ENCODE results near the gene KBTBD8.

Gene KBTBD8, protein sequence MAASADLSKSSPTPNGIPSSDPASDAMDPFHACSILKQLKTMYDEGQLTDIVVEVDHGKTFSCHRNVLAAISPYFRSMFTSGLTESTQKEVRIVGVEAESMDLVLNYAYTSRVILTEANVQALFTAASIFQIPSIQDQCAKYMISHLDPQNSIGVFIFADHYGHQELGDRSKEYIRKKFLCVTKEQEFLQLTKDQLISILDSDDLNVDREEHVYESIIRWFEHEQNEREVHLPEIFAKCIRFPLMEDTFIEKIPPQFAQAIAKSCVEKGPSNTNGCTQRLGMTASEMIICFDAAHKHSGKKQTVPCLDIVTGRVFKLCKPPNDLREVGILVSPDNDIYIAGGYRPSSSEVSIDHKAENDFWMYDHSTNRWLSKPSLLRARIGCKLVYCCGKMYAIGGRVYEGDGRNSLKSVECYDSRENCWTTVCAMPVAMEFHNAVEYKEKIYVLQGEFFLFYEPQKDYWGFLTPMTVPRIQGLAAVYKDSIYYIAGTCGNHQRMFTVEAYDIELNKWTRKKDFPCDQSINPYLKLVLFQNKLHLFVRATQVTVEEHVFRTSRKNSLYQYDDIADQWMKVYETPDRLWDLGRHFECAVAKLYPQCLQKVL

GRCh38 chr3:66998113-66998903, at the start of gene KBTBD8:
KBTBD8 (plus strand) TSS chr3:66998307; CDS start chr3:66998356, 49 bp downstream.
- DNase-seq: peak; percentile 99

GRCh38 chr3:66948838-66949237, 49.3 kb upstream of the KBTBD8 start:
- DNase-seq: no peak

DNA sequence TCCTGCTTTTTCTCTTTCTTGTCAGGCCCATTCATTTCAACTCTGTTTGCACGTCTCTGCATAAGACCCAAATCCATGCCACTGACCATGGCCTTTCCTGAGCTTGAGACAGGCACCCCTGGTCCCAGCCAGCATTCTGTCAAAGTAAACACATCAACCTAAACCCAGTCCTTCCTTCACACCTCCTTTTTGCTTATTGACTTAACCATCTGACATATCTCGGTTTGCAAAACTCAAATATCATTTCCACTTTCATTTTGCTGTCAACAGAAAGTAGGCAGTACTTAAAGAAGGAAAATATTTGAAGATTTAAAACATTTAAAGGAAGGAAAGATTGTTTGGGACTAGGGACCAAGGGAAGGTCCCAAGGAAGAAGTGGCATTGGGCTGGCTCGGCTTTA, 48.2 kb upstream of the KBTBD8 start:
- DNase-seq: no peak

GRCh38 chr3:66952357-66952756, 45.8 kb upstream of the KBTBD8 start:
- DNase-seq: no peak

DNA sequence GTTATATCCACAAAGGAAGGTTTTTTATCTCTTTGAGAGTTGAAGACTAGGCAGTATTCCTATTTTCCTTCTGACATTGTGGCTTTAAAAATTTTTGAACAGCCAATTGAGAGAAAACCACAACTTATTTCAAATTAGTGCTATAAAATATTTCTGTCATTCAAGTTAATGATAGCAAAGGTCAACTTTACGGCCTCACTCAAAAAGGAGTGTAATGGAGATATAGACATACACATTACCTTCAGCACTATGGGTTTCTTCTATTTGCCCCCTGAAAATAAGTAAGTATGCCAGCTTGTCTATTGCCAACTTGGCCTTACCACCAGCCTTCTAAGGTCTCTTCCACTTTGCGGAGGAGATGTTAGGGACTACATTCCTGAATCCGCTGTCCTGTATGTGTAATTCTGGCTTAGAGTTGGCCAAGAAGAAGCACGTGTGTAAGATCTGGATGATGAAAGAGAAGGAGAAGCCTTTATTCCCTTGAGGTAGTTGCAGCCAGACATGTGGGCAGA, 44.1 kb upstream of the KBTBD8 start:
- DNase-seq: no peak

DNA sequence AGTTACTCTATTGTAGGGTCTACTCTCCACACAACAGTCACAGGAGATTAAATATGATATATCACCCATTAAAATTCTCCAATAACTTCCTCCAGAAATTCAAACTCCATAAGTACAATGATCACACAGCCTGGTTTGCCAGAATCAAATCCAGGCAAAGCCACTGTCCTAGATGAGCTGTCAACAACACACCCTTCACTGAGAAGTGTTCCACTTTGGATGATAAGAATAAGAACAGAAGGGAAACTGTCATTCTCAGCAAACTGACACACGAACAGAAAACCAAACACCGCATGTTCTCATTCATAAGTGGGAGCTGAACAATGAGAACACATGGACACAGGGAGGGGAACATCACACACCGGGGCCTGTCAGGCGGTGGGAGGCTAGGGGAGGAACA, 41.4 kb upstream of the KBTBD8 start:
- DNase-seq: no peak

DNA sequence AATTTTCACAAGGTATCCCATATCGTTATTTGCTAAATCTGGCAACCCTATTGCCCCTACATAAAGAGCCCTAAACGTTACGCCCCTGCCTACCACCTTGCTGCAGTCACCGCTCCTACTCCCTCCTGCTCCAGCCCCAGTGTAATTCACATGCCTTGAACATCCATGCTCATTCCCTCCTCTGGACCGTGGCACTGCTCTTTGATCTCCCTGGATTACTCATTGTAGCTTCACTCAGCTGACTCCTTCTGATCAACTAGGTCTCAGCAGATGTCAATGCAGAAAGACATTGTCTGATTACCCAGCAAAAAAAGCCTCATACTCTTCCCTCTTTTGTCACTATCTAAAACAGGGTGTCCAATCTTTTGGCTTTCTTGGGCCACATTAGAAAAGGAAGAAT, 40.7 kb upstream of the KBTBD8 start:
- DNase-seq: no peak

GRCh38 chr3:66958067-66958466, 40.0 kb upstream of the KBTBD8 start:
- DNase-seq: no peak

DNA sequence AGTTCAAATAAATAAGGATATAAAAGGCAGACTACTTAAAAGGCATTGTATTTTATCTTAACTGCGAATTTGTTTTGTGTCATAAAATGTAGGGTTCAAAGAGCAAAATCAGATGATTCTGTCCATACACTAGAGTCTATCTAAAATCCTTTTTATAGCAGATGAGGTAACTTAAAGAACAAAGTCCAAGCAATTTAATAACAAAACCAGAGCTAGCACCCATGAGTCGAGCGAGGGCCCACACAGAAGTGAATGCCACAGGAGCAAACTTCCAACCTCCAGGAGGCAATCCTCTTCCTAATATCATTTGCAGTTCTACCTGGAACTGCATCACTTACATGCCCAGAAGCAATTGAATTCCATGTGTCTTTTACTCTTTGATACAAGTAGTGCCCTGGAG, 35.4 kb upstream of the KBTBD8 start:
- no peak for DNase-seq

DNA sequence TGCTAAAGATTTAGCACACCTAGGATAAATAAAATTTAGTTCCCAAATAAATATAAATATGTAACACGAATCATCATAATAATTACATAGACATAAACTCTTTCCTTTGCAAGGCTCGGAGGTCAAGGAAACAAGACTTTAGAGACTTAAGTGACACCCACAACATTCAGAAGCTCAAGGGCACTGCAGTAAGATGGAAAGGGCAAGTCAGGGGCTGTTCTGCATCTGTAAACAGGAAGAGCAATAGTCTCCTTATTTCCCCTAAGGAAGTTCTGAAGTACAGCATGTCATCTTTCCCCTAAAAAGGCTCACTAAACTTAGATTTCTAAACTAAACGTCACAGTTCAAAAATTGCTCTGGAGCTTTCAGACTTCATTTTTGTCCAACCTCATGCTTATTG, 26.9 kb upstream of the KBTBD8 start:
- no peak for DNase-seq

DNA sequence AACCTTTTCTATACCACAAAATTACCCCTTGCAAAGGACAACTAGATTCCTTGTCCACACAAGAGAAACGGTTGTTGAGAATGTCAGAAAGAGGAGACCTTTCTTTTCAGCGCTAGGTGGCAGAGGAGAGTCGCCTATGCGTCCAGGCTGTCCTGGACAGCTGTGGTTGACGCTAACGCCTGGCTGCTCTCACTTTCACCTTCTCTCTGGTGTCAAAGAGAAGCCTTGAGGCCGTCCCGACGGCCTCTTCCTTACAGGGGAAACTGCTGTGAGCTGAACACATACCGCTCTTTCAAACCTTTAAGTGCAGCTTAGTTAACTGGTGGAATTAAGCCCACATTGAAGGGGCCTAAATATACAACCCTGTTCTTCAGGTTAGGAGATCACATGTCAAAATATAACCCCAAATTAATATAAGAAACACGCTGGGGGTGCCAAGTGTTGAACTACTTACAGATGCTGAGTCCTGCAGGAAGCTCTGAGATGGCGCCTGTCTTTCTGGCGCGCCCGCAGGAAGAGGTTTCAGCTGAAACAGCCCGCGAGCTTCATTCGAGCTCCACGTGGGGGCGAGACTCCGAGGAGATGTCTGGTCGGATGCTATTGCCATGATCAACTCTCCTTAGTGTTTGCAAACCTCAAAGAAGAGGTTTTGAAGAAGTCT, 26.1 kb upstream of the KBTBD8 start:
- DNase-seq: peak; percentile 68

DNA sequence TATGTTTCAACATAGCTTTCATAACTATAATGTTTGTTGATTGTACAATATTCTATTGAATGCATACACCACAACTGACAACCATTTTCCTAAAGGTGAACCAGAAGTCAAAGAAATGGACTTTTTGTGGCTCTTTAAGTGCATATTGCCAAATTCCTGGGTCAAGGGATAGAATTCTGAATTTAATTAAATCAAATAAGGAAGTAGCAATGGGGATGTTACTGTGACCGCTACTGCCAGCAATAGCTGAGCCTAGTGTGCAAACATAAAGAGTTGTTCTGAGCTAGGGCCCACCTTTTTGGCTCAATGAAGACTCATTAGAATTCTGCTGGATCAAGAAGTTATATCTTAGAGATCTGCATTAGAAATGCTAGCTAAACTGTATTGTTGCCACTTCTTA, 17.3 kb upstream of the KBTBD8 start:
- no peak for DNase-seq

- DNase-seq: no peak
These were observed 15.0 kb upstream of the KBTBD8 start for GRCh38 chr3:66983101-66983500.

DNA sequence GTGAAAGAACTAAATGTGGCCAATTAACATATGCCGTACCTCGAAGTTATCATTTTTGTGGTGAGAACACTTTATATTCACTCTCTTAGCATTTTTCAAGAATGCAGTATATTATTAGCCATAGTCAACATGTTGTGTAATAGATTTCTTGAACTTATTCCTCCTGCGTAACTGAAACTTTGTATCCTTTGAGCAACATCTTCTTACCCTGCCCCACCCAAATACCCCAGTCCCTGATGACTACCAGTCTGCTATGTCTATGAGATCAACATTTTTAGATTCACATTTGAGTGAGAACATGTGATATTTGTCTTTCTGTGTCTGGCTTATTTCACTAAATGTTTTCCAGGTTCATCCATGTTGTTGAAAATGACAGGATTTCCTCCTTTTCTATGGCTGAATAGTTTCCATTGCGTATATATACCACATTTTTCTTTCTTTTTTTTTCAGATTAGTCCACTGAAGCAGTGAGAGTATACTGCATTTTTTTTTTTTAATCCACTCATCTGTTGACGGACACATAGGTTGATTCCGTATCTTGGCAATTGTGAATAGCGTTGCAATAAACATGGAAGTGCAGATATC, 12.7 kb upstream of the KBTBD8 start:
- DNase-seq: no peak

DNA sequence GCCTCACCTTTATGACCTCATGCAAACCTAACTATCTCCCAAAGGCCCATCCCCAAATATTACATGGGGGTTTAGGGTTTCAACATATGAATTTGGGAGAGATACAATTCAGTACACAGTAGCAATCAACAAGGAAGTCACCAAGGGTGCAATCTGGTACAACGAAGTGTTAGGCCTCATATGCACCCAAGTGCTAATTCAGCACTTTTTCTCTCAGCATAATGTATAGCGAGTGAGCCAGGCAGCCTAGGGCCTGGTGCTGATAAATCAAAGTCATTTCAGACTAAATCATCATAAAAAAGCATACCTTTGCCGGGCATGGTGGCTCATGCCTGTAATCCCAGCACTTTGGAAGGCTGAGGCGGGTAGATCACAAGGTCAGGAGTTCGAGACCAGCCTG, 11.7 kb upstream of the KBTBD8 start:
- no peak for DNase-seq

- no peak for DNase-seq
These were observed 8.9 kb upstream of the KBTBD8 start for GRCh38 chr3:66989241-66989640.

- DNase-seq: peak; percentile 14
These were observed 8.0 kb upstream of the KBTBD8 start for GRCh38 chr3:66989860-66990696.

GRCh38 chr3:66991459-66991858, 6.6 kb upstream of the KBTBD8 start:
- no peak for DNase-seq

DNA sequence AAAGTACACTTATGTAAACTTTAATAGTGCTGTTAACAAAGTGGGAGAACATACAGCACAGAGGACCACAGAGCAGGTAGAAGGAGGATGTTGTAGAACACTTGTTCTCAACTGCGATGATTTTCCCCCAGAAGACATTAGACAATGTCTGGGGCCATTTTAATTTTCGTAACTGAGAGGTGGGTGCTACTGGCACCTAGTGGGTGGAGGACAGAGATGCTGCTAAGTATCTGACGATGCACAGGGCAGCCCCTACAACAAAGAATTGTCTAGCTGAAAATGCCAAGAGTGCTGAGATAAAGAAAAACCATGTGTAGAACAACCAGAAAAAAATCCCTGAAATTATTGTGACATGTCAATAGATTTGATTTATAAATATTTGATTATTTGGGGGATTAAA, 5.0 kb upstream of the KBTBD8 start:
- DNase-seq: no peak

DNA sequence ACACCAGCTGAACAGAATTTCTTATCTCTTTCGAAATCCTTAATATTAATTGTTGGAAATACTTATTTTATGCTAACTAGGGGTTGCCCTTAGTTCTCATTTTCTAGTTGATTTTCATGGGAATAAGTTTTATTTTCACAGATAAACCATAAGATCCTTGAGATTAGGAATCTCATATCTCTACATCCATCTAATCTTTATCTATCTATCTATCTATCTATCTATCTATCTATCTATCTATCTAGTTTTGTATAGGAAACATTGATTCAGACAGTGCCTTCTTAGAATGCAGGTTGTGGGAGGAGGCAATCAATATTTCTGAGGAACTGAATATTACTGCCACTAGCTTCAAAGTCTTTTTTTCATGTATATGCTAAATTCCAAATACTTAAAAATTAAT, 3.5 kb upstream of the KBTBD8 start:
- DNase-seq: no peak

- no peak for DNase-seq
These were observed 1.4 kb upstream of the KBTBD8 start for GRCh38 chr3:66996696-66997095.

Data from CD4-positive, alpha-beta T cell treated with Interleukin-21 for 1 hour (primary cell).